NCI-H146 treated with DMSO at 0.1 percent for 48 hours (cell line): ENCODE results near the gene TPRG1L.

ENCODE experiments used
- DNase-seq: peaks from one replicate; lab custom pipeline; 2025; ENCODE audit not compliant: unreplicated experiment; lab: John Stamatoyannopoulos, UW

The TPRG1L gene

DNA sequence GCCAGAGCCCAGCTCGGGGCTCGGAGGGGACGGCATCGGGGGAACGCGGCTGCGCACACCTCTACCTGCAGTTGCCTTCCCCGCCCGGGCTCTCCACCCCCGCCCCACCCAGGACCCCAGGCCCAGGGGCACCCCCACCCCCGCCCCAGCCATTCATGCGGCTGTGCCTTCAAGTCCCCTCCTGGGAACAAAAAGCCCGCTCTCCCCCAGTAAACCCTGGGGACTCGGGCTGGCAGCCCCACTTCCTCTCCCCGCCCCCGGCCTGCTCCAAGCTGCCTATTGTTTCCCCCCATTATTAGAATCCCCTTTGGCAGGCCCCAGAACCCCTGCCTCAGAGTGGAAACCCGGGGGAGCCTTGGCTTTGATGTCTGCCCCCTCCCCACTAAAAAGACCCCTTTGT lies 31.5 kb upstream of the TPRG1L start:
- no peak for DNase-seq

GRCh38 chr1:3593745-3594144 lies 31.1 kb upstream of the TPRG1L start:
- DNase-seq: no peak

DNA sequence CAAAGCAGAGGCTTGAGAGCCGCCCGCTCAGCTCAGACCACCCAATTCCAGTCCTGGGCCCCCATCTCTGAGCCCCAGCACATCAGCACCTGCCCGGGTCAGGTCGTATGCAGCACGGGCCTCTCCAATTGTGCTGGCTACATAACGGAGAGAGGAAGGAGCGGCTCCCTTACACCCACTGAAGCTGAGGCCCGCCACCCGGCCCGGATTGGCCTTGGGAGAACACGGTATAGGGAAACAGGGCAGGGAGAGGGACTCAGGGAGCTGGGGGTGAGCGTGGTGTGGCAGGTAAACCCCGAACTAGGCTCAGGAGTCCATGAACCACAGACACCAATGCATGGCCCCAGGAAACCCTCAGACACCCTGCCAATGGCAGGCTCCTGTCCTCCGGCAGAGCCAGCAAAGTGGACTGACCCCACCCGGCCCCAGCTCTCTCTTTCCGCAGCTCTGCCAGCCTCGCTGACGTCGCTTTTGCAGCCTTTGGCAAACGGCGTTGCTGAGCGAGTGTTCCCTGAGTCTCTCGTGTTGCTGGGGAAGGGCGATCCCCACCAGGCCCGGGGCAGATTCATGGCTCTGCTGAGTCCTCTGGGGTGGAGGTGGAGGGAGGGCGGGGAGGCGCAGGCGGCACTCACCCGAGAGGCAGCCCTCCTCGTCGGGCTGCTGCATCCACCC lies 30.0 kb upstream of the TPRG1L start:
- DNase-seq: no peak

- no peak for DNase-seq
Observed at GRCh38 chr1:3595949-3596348, 28.9 kb upstream of the TPRG1L start.

- no peak for DNase-seq
Observed at GRCh38 chr1:3596663-3597598, 27.9 kb upstream of the TPRG1L start.

DNA sequence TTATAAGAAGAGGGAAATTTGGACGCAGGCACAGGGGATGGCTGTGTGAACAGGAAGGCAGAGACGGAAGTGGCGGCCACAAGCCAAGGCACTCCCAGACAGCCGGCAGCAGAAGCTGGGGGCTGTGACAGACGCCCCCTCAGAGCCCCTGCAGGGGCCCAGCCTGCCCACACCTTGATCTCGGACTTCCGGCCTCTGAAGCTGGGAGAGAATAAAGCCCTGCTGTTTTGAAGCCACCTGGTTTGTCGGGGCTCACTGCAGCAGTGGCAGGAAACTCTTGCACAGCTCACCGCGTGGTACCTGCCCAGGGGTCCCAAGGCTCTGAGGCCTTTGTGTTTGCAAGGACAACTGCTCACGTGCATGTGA lies 27.2 kb upstream of the TPRG1L start:
- DNase-seq: no peak

GRCh38 chr1:3598051-3598491 lies 26.7 kb upstream of the TPRG1L start:
- no peak for DNase-seq

DNA sequence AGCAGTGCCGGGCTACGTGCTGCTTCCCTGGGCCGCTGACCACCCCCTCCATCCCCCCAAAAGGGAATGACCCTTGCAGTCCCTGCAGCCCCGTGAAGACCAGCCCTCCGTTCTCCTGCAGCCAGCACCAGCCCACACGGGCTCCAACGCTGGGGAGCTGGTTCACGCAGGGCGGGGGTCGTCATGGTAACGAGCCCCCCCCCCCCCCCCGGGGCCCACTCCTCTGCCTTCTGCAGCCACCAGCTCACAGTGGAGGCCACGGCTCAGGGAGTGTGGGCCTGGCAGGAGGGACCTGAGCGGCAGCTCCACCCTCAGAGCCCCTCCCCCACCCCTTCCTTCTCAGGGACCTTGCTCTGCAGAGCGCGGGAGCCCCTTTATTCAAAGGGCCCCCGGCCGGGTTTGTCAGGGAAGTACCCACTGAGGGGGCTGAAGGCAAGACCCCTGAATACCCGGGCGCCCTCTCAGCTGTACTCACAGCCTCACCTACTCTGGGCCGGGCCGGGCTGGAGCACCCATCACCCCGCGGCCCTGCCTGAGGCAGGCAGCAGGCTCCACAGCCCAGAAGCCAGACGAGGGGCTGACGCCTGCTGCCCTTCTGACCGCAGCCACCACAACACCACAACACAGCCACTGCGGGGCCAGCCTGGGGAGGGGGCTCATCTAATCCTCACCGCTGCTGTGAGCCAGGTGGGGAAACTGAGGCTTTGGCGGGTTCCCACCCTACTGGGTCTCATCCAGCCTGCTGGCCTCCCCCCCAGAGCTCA lies 26.1 kb upstream of the TPRG1L start:
- no peak for DNase-seq

GRCh38 chr1:3599286-3599811 lies 25.5 kb upstream of the TPRG1L start:
- DNase-seq: no peak

DNA sequence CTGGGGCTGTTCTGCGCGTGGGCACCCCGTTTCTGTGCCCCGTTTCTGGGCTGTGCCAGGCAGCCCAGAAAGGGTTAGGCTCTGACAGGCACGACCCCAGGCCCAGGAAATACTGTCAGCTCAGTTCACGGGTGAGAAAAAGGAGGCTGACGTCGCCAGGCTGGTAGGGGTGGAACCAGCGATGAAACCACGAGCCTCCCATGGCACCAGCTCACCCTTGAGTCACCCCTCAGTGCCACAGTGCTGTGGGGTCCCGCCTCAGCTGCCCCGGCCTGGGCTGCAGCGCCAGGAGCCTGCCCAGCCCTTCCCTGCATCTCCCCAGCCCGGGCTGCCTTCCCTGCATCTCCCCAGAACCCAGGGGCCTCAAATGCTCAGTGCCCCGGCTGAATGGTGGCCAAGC lies 25.0 kb upstream of the TPRG1L start:
- no peak for DNase-seq

- no peak for DNase-seq
Observed at GRCh38 chr1:3600354-3600753, 24.5 kb upstream of the TPRG1L start.

DNA sequence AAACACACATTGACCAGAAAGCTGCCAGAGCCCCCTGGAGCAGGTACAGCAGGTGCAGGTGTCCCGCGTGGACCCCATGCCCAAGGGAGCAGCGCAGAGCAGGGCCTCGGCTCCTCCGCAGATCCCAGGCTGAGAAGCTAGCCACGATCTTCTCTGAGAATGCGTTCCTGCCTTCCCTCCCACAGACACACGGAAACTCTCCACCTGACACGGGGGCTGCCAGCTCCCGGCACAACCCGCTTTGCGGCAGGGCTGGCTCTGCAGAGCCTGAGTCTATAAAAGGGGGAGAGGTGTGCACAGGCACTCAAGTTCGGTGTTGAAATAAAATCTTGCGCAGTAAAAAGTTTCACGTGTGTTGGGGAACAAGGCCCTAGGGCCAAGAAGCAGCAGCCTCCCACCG lies 23.1 kb upstream of the TPRG1L start:
- DNase-seq: no peak

- DNase-seq: no peak
Observed at GRCh38 chr1:3602375-3602774, 22.4 kb upstream of the TPRG1L start.

- no peak for DNase-seq
Observed at GRCh38 chr1:3603156-3603555, 21.7 kb upstream of the TPRG1L start.

GRCh38 chr1:3603571-3604467 lies 21.0 kb upstream of the TPRG1L start:
- DNase-seq: no peak

- DNase-seq: no peak
Observed at GRCh38 chr1:3604468-3604974, 20.3 kb upstream of the TPRG1L start.

DNA sequence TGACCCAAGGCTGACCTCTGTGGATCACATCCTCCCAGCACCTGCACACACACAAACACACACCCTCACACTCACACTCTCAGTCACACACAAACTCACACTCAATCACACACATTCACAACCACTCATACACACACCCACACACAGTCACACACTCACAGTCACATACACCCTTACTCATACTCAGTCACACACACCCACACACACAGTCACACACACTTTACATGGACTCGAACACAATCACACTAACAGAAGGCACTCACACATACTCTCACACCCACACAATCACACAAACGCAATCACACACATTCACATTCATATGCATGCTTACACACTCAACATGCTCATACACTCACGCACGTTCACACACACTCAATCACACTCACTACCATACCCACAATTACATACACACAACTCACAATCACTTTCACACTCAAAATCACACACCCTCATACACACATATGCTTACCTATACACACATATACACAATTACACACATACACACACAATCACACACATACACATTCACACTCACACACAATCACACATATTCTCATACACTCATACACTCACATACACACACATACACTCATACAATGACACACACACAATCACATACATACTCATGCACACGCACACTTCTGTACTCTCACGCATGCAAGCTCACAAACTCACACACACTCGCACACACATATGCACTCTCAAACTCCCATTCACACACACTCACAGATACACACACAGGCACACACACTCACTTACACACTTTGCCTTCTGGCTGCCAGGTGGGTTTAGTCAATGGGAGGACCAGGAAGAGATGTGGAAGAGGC lies 19.6 kb upstream of the TPRG1L start:
- DNase-seq: no peak

- no peak for DNase-seq
Observed at GRCh38 chr1:3606779-3607702, 17.8 kb upstream of the TPRG1L start.
